ENCODE measurements around the gene MYBPC3.
"Not testable (repeated sequence)": the region's sequence is repeated elsewhere in the genome, so short reads cannot be mapped to it uniquely, and the experiment has no call there.

DNA sequence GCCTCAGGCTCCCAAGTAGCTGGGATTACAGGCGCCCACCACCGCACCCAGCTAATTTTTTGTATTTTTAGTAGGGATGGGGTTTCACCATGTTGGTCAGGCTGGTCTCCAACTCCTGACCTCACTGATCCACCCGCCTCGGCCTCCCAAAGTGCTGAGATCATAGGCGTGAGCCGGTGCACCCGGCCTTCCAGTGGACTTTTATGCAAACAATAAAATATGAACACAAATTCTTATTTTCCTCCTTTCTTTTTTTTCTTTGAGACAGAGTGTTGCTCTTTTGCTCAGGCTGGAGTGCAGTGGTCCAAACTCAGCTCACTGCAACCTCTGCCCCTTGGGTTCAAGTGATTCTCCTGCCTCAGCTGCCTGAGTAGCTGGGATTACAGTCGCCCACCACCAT is 36.0 kb downstream of the MYBPC3 start:
- not testable (repeated sequence) for TF ChIP-seq EZH2 (IDR thresholded peaks at IDR 0.05); FOXP2 (optimal IDR thresholded peaks at IDR 0.05; ENCODE audit: control extremely low read depth, extremely low read length, insufficient read depth); POLR2AphosphoS5 (IDR thresholded peaks at IDR 0.05; ENCODE audit: borderline replicate concordance, low read depth, low read length)
